GM12801 (cell line): Measurements from ENCODE around the gene CLDN5.

Experiments
- CTCF ChIP-seq: IDR thresholded peaks from one replicate; pipeline ENCODE4 v1.5.1; 2011; ENCODE audit warnings: control low read depth; ENCODE audit not compliant: insufficient read length; ENCODE audit errors: extremely low read depth

CLDN5 gene

GRCh38 chr22:19525666-19526065, 1.5 kb upstream of the CLDN5 start:
- TF ChIP-seq CTCF, result no peak

GRCh38 chr22:19525116-19525660, 978 bp upstream of the CLDN5 start:
- no peak for TF ChIP-seq CTCF

- no peak for TF ChIP-seq CTCF
Measured at GRCh38 chr22:19523240-19524169, 705 bp downstream of the CLDN5 start.

- TF ChIP-seq CTCF, result no peak
Measured at GRCh38 chr22:19522881-19523239, 1.4 kb downstream of the CLDN5 start.

GRCh38 chr22:19522190-19522880, 1.9 kb downstream of the CLDN5 start:
- no peak for TF ChIP-seq CTCF

- TF ChIP-seq CTCF, result no peak
Measured at GRCh38 chr22:19520566-19521305, 3.5 kb downstream of the CLDN5 start.

GRCh38 chr22:19520007-19520406, 4.2 kb downstream of the CLDN5 start:
- no peak for TF ChIP-seq CTCF
